HG02884 (cell line): ENCODE data around the gene GCH1.

ENCODE experiments used
- ATAC-seq: cut with Tn5 transposase; IDR thresholded peaks from one replicate; pipeline ENCODE4 v1.9.1; 2021; ENCODE audit warnings: mild to moderate bottlenecking, moderate library complexity; ENCODE audit not compliant: unreplicated experiment

The GCH1 gene

DNA sequence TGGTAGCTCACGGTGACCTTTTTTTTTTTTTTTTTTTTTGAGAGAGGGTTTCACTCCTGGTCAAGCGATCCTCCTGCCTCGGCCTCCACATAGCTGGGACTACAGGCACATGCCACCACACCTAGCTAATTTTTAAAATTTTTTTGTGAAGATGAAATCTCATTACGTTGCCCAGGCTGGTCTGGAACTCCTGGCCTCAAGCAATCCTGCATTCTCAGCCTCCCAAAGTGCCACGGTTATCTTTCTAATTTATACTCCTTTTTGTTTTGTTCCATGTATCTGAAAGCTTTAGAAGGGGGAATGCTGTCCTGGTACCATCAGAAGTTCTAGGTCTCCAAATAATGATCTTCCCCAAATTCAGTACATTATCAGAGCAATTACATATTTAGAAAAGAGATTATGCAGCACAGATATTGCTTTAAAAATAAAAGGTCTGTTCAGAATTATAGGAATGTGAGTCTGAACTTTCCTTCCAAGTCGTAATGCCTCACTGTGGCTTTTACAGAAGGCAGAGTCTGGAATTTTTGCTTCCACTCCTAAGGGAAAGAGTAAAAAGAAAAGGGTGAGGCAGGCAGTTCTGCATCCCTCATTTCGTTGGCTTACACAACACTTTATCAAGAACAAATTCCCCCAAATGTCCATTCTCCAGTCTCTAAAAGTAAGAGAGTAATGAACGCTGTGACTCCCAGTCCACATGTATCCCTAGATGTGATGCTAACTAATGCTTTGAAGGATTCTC is 73.0 kb downstream of the GCH1 start:
- no peak for ATAC-seq

DNA sequence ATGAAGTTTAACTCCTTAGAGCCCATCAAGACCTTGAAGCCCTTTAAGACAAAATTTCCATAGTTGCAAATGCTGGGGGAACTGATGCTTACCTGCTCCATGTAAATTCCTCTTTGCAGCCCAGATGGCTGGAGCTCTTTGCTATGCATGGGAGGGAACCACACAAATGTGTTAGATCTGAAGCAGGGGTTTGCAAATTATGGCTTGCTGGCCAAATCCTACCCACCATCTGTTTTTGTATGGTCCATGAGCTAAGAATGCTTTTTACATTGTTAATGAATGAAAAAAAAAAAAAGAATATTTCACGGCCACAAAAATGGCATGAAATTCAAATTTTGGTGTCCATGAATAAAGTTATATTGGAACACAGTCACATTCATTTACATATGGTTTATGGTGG is 74.6 kb downstream of the GCH1 start:
- no peak for ATAC-seq

DNA sequence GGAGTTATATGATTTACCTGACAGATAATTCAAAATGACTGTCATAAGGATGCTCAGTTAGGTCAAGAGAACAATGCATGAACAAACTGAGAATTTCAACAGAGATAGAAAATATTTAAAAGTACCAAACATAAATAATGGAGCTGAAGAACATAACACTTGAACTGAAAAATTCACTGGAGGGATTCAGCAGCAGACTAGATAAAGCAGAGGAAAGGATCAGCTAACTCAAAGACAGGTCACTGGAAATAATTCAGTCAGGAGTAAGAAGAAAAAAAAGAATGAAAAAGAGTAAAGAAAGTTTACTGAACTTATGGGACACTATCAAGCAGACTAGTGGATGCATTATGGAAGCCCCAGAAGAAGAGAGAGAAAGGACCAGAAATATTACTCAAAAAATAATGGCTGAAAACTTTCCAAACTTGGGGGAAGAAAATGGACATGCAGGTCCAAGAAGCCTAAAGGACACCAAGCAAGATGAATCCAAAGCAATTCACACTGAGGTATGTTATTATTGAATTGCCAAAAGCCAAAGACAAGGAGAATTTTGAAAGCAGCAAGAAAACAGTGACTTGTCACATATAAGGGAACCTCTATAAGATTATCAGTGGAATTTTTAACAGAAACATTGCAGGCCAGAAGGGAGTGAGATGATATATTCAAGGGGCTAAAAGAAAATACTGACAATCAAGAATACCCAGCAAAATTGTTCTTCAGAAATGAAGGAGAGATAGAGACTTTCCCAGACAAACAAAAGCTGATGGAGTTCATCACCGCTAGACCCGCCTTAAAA is 78.7 kb downstream of the GCH1 start:
- ATAC-seq = no peak

DNA sequence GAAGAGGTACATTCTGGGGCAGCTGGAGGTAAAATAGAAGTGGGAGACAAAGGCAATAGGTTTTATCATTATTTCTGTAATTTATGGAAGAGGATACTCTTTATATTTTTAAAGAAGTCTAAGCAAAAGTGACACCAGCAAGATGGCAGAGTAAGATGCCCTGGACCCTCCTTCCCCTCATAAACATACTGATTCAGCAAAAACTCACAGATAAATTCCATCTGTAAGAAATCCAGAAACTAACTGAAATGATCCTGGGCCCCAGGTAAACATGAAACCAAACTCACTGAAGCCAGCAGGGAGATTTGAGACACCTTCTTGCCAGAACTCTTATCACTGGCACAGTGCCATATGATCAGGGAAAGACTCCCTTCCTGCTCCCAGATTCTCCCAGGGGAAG is 79.9 kb downstream of the GCH1 start:
- no peak for ATAC-seq

DNA sequence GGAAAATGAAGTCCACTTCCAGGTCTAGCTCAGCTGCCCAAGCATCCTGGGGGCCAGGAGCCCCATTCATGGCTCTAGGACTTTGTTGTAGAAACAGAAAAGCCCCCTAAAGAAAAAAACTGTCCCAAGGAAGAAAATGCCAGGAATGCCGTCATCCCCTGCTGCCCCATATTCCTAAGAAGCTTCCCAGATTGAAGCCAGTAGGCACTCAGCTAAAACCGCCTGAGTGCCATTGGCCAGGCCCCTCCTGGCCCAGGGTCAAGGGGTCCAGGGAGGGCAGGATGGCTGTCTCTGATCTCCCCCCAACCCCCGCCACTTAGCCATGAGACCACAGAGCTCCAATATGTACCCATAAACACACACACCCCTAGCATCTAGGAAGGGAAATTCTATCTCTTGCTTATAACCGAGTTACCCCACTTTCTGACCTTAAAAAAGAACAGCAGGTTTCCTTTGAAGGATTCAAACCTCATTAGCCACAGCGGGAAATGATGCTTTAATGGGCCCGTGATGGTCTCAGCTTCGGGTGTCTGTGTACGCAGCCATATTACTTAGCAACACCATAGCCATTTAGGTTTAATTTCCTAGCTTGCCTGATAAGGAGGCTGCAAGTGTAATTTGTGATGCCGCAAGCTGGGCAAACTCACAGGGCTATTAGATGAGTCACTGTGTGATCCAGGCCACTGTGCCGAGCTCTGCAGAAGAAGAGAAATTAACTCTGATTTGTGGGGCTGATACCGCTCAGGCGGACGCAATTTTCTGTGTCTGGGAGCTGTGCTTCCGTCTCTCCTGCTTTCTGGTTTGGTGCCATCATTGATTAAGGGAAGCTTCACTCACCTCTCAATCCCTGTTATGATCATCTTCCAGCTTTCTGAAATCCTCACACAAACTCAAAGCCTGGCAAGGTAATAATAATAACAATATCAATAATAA is 84.2 kb downstream of the GCH1 start:
- no peak for ATAC-seq

DNA sequence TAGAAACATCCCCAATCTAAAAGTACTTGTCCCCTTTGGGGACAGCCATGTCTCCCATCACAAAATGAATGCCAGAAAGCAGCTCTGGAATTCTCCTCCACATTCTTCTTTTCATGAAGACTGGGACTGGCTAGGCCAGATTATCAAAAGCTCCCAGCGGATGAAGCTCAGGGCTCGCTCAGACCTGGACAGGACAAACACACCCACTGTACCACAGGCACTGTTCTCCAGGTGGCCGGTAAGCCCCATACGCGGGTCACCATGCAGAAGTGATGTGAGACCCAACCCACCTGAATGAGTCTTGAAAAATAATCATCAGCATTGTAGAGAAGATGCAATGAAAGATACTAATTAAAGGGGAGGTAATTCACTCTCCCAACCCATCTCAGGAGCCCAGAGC is 85.1 kb downstream of the GCH1 start:
- no peak for ATAC-seq

DNA sequence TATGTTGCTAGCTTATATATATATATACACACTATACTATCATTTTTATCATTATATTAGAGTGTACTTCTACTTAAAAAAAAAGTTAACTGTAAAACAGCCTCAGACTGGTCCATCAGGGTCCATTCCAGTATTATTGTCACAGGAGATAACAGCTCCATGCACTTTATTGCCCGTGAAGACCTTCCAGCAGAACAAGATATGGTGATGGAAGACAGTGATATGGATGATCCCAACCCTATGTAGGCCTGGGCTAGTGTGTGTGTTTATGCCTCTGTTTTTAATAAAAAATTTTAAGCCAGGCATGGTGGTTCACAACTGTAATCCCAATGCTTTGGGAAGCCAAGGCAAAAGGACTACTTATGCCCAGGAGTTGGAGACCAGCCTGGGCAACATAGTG is 86.2 kb downstream of the GCH1 start:
- ATAC-seq = no peak

DNA sequence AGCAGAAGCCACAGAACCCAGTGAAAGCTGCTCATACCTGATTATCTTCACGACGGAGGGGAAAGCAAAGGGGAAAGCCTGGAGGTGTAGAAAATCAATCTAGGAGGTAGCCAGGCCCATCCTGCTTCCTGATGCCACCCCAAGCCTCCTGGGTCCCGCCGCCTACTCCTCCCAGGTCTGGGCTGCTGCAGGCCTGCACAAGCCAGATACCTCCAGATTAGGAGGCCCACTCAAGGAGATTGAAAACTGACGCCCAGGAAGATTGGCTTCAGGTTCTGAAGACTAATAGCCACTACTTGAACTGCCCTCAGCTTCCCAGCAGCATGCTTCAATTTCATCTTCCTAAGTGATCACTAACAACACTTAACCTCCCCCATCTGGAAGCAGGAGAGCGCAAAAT is 87.1 kb downstream of the GCH1 start:
- ATAC-seq = no peak

DNA sequence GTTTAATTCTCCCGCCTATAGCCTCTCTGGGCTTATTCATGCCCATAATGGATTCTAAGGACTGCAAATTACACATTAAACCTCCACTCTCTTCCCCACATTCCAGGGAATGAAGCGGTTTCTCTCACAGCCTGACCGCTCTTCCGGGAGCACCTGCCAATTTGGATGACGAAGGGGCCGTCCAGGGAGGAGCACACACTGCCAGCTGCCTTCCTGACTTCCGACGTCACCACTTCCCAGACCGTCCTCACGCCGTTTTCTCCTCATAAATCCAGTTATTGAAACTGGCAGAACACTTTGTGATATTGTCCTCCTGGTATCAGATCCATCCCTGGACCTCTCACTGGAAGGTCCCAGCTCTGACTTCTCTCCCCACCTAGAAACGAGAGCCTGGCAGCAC is 87.6 kb downstream of the GCH1 start:
- no peak for ATAC-seq

DNA sequence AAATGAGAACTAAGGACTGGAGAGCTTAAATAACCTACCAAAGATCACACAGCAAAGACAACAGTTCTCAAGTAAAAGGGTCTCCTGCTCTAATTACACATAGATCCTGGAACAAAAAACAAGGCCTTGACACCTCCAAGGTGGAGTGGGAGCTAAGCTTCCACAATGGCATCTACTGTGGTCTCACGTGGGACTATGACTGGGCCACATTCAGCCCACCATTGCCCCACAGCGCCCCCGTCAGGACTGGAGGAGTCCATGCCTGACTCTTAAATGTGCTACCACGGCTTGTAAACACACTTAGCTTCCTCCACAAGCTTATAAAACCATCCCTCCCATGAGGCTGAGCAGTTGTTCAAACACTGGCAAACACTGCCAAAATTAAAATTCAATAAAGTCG is 88.5 kb downstream of the GCH1 start:
- no peak for ATAC-seq

DNA sequence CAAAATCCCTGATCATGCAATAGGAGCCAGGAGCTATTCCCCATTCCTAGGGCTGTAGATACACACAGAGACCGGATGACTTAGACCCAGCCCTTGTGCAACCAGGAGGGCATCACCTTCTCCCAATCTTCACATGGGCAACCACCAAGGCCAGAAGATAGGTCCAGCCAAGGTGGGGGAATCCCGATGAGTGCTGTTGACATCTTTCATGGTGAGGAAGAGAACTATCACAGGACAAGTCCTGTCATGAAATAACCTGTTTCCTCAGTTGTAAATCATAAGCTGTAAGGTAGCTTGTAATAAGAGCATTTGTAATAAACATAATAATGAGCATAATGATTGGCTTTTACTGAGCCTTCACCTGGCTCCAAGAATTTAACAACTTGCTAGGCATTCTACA is 89.5 kb downstream of the GCH1 start:
- ATAC-seq = no peak

DNA sequence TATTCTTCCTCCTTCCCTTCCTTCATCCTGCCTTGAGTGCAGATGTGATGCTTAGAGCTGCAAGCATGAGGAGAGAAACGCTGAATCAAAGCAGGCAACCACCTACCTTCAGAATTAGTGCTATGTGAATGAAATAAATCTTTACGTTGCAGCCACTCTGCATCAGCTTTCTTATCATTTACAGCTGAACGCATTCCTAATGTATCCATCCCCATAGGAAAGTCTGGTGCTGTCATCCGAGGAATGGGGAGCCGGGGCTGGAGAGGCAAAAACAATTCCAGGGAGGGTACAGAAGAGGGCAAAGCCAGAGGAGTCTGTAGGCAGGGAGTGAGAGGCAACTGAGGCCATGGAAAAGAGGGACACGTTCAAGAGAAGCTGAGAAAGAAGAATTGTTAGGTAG is 90.0 kb downstream of the GCH1 start:
- ATAC-seq = no peak

DNA sequence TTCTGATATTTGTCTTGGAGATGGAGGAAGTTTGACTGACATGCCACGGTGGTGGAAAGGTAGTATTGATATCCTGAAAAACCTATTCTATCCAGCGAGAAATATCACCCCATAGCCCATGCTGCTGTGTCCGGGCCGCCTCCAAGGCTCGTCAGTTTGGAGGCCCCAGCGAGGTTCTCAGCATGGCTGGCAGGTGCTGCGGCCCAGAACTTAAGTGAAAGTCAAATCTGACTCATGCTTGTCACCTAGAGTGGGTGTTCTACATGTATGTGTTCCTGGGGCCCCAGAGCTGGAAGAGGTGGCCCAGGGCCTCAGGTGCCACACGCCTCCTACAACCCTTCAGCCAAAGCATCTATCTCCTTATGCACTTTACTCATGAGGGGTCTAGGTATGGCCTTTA is 92.9 kb downstream of the GCH1 start:
- no peak for ATAC-seq

DNA sequence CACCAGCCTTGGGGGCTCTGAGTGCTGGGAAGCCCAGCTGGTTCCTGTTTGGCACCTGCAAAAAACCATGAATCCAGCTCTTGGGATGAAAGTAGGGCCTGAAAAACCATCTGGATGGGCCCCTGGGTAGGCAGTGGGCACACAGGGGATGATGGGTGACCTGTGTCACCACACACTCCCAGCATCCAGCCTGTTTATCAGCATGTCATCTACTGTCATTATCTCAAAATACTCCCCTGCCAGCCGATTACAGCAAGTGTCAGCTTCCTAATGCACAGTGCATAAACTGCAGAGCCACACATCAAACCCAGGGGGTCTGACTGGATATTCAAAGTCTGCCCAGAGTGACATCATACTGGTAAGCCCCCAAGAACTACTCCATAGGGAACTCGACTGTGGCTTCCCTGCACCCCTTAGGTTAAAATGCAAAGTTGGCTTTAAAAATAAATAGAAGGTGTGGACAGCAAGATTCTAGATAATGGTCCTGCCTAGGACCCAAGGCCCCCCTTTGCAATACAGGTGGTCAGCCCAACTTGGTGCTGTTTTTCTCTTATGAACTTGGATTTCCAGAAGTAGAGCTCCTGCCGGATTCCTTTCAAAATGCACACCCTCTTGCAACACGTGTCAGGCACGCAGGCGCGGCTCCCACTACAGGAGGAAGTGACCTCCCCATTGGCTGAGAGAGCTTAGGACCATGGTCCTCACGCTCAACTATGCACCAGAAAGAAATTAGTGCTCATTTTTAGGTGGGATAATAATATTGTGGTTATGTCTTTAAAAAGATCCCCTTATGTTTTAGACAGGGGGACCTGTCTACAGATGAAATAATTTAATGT is 94.1 kb downstream of the GCH1 start:
- no peak for ATAC-seq

DNA sequence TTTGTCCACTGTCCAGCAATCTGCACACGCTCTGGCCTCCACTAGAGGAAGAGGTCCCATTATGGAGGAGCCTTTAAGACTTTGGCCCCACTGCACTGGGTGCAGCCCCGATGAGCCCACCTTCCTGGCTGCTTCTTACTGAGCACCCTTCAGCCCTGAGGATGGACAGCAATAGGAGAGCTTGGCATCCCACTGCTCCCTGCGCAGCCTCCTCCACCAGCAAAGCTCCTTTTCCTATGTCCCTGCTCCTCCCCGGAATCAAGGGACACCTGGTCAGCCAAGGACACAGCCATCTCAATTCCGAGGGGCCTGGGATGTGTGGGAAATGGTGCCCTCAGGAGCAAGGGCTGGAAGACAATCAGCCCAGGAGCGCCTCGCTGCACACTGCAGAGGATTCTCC is 94.7 kb downstream of the GCH1 start:
- ATAC-seq = no peak

DNA sequence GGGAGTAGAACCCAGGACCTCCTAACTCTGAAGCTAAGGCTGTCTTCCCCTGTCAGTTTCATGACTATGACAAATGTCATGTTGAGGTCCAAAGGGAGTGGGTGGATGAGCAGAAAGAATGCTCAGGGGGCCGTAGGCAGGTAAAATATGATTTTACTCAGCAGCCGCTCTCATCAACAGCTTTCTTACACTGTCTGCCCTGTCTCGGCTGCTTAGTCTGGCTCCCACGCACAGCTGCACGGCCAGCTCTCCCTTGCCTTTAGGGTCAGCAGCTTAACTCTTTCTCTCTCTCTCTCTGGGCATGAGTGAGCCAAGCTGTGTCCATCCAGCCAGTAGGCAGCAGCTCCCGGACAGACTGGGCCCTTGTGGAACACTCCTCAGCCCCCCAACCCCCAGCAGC is 95.2 kb downstream of the GCH1 start:
- no peak for ATAC-seq

DNA sequence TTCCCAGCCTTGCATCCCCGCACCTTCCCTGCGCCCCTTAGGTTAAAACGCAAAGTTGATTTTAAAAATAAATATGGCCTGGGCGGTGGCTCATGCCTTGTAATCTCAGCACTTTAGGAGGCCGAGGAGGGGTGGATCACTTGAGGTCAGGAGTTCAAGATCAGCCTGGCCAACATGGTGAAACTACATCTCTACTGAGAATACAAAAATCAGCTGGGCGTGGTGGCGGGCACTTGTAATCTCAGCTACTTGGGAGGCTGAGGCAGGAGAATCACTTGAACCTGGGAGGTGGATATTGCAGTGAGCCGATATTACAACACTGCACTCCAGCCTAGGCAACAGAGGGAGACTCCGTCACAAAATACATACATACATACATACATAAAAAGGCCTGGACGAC is 96.0 kb downstream of the GCH1 start:
- no peak for ATAC-seq

DNA sequence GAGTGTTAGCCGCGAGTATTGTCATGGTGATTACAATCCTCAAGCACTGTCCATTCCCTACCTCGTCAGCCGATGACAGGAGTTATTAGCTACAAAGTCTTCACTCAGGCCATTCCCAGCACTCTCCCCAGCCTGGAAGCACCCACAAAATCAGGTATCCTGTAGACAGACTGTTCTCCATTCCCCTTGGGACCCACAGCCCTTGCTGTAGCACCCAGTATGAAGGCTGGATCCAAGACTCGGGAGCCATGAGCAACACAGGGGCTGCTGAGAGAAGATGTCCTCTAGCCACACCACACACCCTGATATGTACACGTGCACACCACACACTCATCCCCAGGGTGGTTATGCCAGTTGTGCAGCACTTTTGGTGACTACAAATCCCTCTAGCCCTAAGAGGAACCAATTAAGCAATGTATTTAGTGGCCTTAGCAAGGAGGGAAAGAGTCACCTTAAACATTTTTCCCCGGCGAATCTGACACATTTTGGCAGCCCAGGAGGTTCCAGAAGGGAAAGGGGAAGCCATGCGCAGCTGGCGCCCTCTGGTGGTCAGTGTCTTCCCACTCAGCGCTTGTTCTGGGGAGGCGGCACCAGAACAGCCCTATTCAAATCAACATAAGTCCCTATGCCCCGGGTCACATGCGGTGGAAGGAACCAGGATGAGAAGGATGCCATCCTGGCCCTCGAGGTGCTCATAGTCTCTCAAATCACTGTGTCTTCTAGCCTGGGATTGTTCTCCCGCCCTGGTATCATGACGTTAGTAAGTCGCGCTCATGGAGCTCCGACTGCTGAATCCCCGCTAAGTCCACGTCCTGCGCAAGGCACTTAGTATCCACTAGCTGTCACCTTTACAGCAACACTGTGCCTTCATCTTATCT is 96.9 kb downstream of the GCH1 start:
- ATAC-seq = peak; percentile 63

DNA sequence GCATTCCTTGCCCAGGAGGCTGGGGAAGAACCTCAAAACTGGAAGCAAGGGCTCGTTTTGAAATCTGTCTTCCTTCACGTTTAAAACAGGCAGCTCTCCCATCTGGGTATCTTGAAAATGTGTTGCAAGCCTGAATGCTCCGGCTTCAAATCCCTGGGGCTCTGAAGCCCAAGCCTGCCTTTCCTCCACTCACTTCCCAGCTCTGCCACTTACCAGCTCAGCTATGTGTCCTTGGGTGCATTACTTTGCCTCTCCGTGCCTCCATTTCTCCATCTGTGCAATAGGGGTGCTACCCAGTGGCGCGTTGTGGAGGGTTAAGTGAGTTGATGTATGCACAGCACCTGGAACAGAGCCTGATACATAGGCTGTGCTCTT is 97.6 kb downstream of the GCH1 start:
- no peak for ATAC-seq

DNA sequence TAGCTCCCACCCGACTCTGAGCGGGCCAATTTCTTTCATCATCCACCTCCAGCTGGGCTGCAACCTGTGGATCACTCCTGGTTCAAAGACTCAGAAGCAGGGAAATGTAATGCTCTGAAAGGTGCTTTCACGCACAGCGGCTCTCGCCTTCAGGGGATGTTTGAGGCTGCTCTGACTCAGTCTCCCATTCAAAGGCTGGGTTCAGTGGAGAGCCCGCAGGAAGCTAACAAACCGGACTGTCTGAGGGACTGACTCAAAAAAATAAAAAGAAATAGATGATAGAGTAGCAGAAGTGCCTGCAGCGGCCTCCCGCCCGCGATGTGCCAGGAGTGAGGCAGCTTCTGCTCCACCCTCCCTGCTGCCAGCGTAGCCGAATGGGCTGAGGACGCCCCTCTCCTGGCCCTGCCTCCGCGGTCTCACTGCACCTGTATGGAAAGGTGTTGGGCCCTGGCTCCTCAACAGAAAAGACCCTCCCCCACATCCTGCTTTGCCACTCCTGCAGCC is 98.0 kb downstream of the GCH1 start:
- no peak for ATAC-seq
